Neural cell (in vitro differentiated cells): Measurements from ENCODE around the gene YPEL2. TPM values are rescaled to one million over a fixed set of nuclear protein-coding genes. Genes with fewer than 3 reads are reported as not detected.

ENCODE experiments used
- H2AFZ ChIP-seq: fragments of 200-600, 300-800 bp; sonication (generic), shearing (Covaris generic); 2 replicates; pipeline ENCODE4 v1.6.0; 2014; ENCODE audit warnings: low read depth, mild to moderate bottlenecking, antibody characterized with exemption, low read length, moderate library complexity
- H3F3A ChIP-seq: fragments of 200-600 bp; shearing (Covaris generic); 2 replicates; pipeline ENCODE4 v1.6.1; 2016; ENCODE audit warnings: mild to moderate bottlenecking, moderate library complexity, mixed read lengths, antibody characterized with exemption, low read length; ENCODE audit not compliant: insufficient read depth, poor library complexity, severe bottlenecking
- H3K27ac ChIP-seq: fragments of 200-600, 300-800 bp; sonication (generic), shearing (Covaris generic); 2 replicates; pipeline ENCODE4 v1.5.1; 2014; ENCODE audit warnings: mild to moderate bottlenecking, low read length, moderate library complexity
- H3K27me3 ChIP-seq: fragments of 300-800, 200-600 bp; sonication (generic), shearing (Covaris generic); 2 replicates; pipeline ENCODE4 v1.6.0; 2014; ENCODE audit warnings: mild to moderate bottlenecking, low read depth, low read length, moderate library complexity; ENCODE audit not compliant: insufficient read depth
- H3K36me3 ChIP-seq: fragments of 300-800, 200-600 bp; sonication (generic), shearing (Covaris generic); 2 replicates; pipeline ENCODE4 v1.5.1; 2014; ENCODE audit warnings: mild to moderate bottlenecking, antibody characterized with exemption, low read length, moderate library complexity; ENCODE audit not compliant: insufficient read depth
- H3K4me2 ChIP-seq: fragments of 300-800, 200-600 bp; sonication (generic), shearing (Covaris generic); 2 replicates; pipeline ENCODE4 v1.6.0; 2014; ENCODE audit warnings: mild to moderate bottlenecking, low read length
- H3K4me3 ChIP-seq: fragments of 300-800, 200-600 bp; sonication (generic), shearing (Covaris generic); 2 replicates; pipeline ENCODE4 v1.5.1; 2014; ENCODE audit warnings: mild to moderate bottlenecking, low read length, moderate library complexity
- H3K79me2 ChIP-seq: fragments of 200-600 bp; shearing (Covaris generic); replicated peaks from 2 replicates; pipeline ENCODE4 v1.6.0; 2014; ENCODE audit warnings: mild to moderate bottlenecking, low read length, moderate library complexity; ENCODE audit not compliant: insufficient read depth
- H3K9ac ChIP-seq: fragments of 300-800, 200-600 bp; sonication (generic), shearing (Covaris generic); 2 replicates; pipeline ENCODE4 v1.6.1; 2016; ENCODE audit warnings: mild to moderate bottlenecking, low read length, mixed read lengths
- H3K9me2 ChIP-seq: fragments of 200-600 bp; shearing (Covaris generic); 2 replicates; pipeline ENCODE4 v1.6.1; 2016; ENCODE audit warnings: mild to moderate bottlenecking, low read length, mixed read lengths; ENCODE audit not compliant: insufficient read depth
- H3K9me3 ChIP-seq: fragments of 200-600, 300-800 bp; sonication (generic), shearing (Covaris generic); 2 replicates; pipeline ENCODE4 v1.6.1; 2016; ENCODE audit warnings: mild to moderate bottlenecking, mixed run types, low read length, moderate library complexity, mixed read lengths
- H4K20me1 ChIP-seq: fragments of 200-600 bp; shearing (Covaris generic); 2 replicates; pipeline ENCODE4 v1.6.1; 2016; ENCODE audit warnings: mild to moderate bottlenecking, mixed run types; ENCODE audit not compliant: insufficient read depth
- CTCF ChIP-seq: fragments of 450-650 bp; IDR thresholded peaks from 2 replicates; pipeline ENCODE4 v1.5.1; 2014; ENCODE audit warnings: antibody characterized with exemption, mild to moderate bottlenecking, moderate library complexity; ENCODE audit not compliant: poor library complexity, severe bottlenecking
- EP300 ChIP-seq: fragments of 450-650 bp; conservative IDR thresholded peaks from 2 replicates; pipeline ENCODE4 v1.6.1; 2014; ENCODE audit warnings: antibody characterized with exemption, mild to moderate bottlenecking, moderate library complexity; ENCODE audit not compliant: poor library complexity, severe bottlenecking
- EZH2 ChIP-seq: fragments of 200-600, 300-800 bp; shearing (Covaris generic), sonication (generic); IDR thresholded peaks from 2 replicates; pipeline ENCODE4 v1.6.1; 2014; ENCODE audit warnings: antibody characterized with exemption, low read length, borderline replicate concordance, mild to moderate bottlenecking; ENCODE audit not compliant: insufficient read depth, poor library complexity, severe bottlenecking
- MXI1 ChIP-seq: fragments of 450-650 bp; conservative IDR thresholded peaks from 2 replicates; pipeline ENCODE4 v1.6.1; 2014; ENCODE audit warnings: antibody characterized with exemption, mild to moderate bottlenecking; ENCODE audit not compliant: poor library complexity, severe bottlenecking
- POLR2AphosphoS5 ChIP-seq: IDR thresholded peaks from 2 replicates; pipeline ENCODE4 v1.6.1; 2012
- RAD21 ChIP-seq: fragments of 450-650 bp; conservative IDR thresholded peaks from 2 replicates; pipeline ENCODE4 v1.6.1; 2014; ENCODE audit warnings: antibody characterized with exemption, mild to moderate bottlenecking, moderate library complexity
- REST ChIP-seq: IDR thresholded peaks from 2 replicates; pipeline ENCODE4 v1.6.1; 2012; ENCODE audit warnings: borderline replicate concordance
- SMC3 ChIP-seq: fragments of 450-650 bp; conservative IDR thresholded peaks from 2 replicates; pipeline ENCODE4 v1.6.1; 2014; ENCODE audit warnings: antibody characterized with exemption, mild to moderate bottlenecking, moderate library complexity; ENCODE audit not compliant: poor library complexity
- TAF1 ChIP-seq: IDR thresholded peaks from 2 replicates; pipeline ENCODE4 v1.6.1; 2012; ENCODE audit warnings: low read depth
- polyA plus RNA-seq: library from polyadenylated mRNA; depleted of rRNA; stranded (reverse); fragments of >200 nt; gene quantifications from 2 replicates; pipeline ENCODE4 v1.2.3, GENCODE V29; 2014

YPEL2 gene
- polyA plus RNA-seq, 1 donor from 2014 or later = 17.0 TPM

GRCh38 chr17:59427425-59427921, 96.0 kb downstream of the YPEL2 start:
- Histone ChIP-seq H3K27ac (peak overlapping the region; percentile 34), H3K4me2 (no peak overlapping the region), H3F3A (no peaks in the 10 kb centered on the region), H3K4me3 (no peak overlapping the region), H3K27me3 (no peaks in the 10 kb centered on the region), H3K79me2 (no peaks in the 10 kb centered on the region), H3K9me3 (peaks cover under 1% of the 10 kb centered on the region), H4K20me1 (no peaks in the 10 kb centered on the region), H3K9ac (no peak overlapping the region), H3K9me2 (no peaks in the 10 kb centered on the region), H2AFZ (no peak overlapping the region), H3K36me3 (no peaks in the 10 kb centered on the region)
- no peak for TF ChIP-seq REST
- TF ChIP-seq EZH2 = no peak
- peak; percentile 12 for TF ChIP-seq POLR2AphosphoS5

- H3K9me3 ChIP-seq = peaks cover 3% of the 10 kb centered on the region
- no peaks in the 10 kb centered on the region for H3K36me3 ChIP-seq
- H3K9ac ChIP-seq = no peak overlapping the region
- H3K4me3 ChIP-seq = no peak overlapping the region
- no peaks in the 10 kb centered on the region for H4K20me1 ChIP-seq
- no peaks in the 10 kb centered on the region for H3K79me2 ChIP-seq
- peak overlapping the region; percentile 34 for H3K27ac ChIP-seq
- TF ChIP-seq RAD21 (no peak), TAF1 (no peak), SMC3 (no peak), EP300 (no peak), MXI1 (no peak), POLR2AphosphoS5 (no peak), CTCF (no peak), REST (no peak), EZH2 (no peak)
- H3F3A ChIP-seq = no peaks in the 10 kb centered on the region
- no peak overlapping the region for H3K4me2 ChIP-seq
- no peaks in the 10 kb centered on the region for H3K9me2 ChIP-seq
- no peak overlapping the region for H2AFZ ChIP-seq
- no peaks in the 10 kb centered on the region for H3K27me3 ChIP-seq
These were observed 96.5 kb downstream of the YPEL2 start for GRCh38 chr17:59427996-59428395.
